Transverse colon (tissue), 3 donors: Measurements from ENCODE around the gene FAM9C.

ENCODE experiments used
- EP300 ChIP-seq: sonication (generic); formaldehyde crosslinking; IDR thresholded peaks from one replicate; pipeline ENCODE4 v1.6.1; 2017; ENCODE audit warnings: antibody characterized with exemption, low read depth
- POLR2AphosphoS5 ChIP-seq, 3 donors: sonication (generic); formaldehyde crosslinking; IDR thresholded peaks; one replicate each; pipeline ENCODE4 v1.6.1; 2016; ENCODE audit warnings: antibody characterized with exemption in 3 of 3

GRCh38 chrX:13067773-13068172, 23.4 kb upstream of the FAM9C start:
- TF ChIP-seq POLR2AphosphoS5 (IDR thresholded peaks at IDR 0.05): no peak
- no peak for TF ChIP-seq EP300
